NCI-H2029 treated with DMSO at 0.1 percent for 48 hours (cell line): ENCODE data around the gene FSTL5.

Experiments
- DNase-seq: peaks from one replicate; lab custom pipeline; 2025; lab: John Stamatoyannopoulos, UW

The FSTL5 gene

DNA sequence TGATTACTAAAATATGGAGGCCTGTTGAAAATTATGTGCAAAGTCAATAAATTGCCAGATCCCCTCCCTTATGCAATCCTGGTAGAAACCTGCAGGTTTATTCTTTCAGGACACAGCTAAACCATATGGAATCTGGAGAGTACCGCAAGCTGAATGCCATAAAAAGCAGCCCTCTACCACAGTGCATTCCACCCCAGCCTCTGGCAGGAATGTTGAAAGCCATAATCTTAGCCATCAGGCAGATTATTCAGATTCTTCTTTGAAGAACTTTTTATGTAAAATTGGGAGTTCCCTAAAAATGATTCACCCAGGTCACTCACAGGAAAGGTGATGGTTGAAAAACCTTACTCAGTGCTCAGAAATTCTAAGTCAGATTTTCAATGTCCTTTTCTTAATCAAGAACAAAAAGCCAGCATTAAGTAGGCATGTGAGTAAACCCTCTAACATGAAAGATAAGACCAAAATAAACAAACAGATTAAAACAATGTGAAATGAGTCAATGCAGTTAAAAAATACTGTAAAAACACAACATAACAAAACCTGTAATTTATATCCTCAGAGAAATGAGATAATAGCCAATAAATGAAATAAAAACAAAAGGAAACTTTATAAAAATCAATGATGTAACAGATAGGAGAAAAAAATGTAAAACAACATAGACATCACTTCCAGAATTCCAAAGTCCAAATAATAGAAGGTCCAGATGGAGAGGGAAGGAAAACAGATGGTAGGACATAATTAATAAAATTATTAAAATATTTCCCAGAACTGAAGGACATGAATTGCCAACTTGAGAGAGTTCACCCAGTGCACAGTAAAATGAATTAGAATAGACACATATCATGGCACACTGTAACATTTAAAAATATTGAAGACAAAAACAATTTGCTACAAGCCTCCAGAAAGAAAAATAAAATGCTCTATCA lies 226.9 kb downstream of the FSTL5 start:
- DNase-seq = no peak

DNA sequence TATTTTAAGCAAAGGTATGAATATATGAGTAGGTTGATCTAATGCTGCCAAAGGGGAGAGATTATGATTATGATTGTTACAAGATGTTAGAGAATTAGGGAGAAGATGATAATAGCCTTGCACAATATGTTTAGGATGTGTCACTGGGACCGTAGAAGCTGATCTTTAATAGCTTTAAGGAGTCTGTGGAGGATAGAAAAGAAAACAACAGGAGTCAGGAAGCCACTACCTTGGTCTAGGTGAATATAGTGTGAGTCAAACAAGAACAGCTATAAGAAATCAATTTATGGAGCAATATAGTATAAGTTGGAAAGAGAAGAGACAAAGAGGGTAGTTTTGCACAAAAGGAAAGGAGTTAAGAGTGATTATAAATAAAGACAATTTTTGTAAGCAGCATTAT lies 232.7 kb downstream of the FSTL5 start:
- DNase-seq = no peak

DNA sequence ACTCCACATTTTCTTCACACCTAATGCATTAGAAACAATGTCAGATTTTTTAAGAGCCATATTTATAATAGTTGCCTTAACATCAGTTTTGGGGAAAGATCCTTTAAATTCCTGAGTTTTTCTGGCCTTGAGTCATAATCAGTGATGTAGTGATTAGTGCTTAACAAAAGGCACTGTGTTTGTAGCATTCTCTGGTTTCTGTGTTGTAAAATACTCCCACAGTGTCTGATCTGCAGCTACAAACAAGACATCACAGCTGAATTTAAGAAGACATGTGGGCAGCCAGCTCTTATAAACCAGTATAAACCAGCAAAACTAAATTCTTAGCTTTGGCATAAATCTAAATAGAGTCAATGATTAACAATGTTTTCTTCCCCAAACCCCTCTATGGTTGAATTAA lies 233.8 kb downstream of the FSTL5 start:
- no peak for DNase-seq

DNA sequence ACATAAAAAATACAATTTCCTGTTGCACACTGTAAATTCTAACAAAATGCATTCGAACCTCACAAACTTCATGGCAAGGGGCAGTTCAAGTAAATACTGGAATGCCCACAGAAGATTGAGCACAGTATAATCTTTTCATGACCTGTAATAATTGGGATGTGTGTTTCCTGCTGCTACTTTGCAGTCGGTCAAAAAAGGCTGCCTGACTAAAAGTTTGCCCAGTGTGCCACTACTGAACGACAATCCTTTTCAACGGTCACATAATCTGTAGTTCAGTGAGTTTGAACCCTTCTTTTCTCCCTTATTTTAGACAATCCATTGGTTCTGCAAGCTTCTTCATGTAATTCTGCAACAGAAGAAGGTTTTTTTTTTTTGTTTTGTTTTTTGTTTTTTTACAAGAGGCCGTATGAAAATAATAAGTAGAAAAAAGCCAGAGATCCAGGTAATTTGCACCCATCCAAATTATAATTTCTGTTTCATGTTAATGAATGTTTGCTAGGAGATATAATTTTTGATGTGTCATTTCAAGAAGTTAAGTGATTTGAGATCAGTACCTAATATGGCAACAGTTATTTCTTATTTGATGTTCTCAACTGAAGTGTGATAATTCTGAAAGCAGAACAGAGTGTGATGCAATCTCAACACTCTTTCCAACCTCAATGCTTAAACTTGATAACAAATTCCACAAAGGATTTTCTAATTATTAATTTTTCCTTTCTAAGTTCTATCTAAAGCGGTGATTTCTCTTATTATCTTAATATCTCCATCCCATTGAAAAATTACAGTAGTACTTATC lies 237.6 kb downstream of the FSTL5 start:
- DNase-seq = no peak

DNA sequence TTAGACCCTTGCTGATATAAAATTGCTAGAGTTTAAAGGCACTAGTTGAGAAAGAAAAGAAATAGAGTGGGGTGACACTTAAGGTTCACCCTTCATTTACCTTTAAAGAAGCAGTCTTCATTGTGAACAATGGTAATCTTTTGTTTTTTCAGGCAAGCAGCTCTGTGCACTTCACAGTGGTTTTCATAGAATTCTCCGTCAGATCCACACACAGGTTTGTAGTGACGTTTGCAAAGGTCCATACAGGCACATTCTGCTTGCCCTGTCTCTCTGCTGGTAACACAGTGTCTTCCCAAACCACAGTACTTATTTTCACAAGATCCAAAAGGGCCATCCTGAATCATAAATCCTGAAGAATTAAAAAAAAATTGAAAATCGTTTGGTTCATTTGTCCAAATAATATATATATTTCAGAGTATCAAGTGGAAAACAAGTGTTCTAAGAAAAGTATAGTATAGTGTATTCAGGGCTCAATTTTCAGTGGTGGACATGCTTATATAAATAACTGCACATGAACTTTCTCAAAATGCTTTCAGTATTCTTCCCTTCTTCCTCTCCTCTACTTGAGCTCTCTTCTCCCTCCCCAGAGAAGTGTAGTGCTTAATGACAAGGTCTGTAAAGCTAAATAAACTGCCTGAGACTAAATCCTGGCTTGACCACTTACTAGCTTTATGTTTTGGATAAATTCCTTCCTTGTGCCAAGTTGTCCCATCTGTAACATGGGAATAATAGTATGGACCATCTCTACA lies 243.3 kb downstream of the FSTL5 start:
- no peak for DNase-seq

DNA sequence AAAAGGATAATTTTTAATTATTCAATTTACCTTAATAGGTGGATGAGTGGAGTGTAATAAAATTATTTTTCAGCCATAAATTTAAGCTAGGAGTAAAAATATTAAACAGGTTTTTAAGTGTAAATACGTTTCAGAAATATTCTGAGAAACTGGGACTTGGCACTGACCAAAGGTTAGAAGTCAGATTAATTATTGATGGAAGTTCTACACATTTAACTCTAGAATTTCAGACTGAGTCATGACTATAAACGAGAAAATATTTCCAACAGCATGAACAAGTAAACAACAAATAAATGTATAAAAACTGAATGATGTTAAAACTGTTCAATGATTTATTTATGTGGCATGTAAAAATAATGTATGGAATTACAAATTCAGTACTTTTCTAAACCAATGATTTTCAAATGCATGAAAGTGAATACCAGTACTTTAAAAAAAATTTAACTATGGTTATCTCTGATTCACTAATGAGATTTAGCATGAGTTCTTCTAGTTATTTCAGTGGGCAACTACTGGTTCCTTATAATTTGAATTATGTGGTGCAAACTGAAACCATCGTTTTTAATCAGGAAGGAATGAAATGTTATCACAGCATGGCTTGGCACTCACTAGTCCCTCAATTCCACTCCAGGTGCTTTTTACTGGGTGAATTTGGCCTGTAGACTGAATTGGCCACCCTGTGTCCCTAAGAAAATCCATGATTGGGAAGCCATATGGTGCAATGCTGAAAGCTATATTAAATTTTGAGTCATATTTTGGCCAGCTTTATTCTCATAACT lies 244.2 kb downstream of the FSTL5 start:
- DNase-seq = no peak

DNA sequence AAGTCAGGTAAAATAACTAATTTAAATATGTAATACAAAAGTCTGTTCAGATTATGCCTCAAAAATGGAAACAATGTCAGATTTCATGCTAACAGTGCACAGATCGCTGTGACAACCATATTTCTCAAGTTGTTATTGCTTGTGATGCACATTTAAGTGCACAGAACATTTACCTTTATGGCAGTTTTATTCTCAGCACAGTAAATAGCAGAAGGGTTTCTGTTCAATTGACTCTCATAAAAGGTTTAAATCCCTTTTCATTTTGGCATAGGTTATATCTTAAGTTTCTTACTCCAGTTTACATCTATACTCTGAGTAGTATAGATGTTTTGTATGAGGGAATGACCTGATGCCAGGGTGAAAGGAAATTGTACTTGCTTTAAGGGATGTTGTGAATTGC lies 247.8 kb downstream of the FSTL5 start:
- DNase-seq = no peak

DNA sequence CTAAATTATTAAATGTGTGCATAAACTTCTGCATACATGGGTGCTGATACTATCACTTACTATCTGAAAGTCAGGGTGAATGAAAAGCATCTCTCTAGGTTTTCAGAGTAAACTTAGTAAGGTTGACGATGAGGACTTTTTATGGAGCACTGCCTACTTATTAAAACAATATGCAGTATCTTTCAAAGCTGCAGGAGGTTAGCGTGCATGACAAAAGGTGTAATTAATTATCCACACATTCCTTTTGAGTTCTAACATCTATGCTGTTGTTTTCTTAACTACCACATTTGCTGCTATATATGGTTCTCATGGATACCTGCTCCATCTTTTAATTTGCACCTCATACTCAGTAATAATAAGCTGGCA lies 256.2 kb downstream of the FSTL5 start:
- no peak for DNase-seq

DNA sequence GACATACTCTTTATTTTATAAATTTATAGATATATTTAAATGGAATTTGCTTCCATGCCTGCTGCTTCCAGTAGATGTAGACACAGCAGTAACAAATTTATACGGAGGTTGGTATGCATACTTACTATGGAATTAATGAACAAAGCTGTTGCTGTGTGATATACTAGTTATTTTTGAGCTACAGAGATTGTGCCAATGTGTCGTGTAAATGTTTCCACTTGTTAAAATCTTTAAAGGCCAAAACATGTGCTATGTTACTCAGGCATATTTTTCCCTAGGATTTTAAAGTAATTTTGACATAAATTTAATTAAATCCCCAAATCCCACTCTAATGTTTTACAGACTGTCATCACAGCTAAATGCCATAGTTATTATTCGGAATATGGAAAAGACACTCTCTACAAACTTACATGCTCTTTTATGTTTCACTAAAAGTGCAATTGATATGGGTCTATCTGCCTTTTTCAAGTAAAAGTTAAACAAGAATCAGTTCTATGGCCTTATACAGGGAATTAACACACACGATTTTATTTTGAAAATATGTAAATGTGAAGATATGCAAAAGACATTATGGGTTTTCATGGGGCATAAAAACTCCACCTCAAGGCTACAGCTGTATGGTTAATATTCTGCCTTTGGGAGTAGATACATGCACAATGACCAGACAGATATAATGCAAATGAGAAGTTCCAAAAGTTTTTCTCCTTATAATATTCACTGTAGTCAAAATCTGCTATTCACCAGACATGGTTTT lies 256.8 kb downstream of the FSTL5 start:
- no peak for DNase-seq

DNA sequence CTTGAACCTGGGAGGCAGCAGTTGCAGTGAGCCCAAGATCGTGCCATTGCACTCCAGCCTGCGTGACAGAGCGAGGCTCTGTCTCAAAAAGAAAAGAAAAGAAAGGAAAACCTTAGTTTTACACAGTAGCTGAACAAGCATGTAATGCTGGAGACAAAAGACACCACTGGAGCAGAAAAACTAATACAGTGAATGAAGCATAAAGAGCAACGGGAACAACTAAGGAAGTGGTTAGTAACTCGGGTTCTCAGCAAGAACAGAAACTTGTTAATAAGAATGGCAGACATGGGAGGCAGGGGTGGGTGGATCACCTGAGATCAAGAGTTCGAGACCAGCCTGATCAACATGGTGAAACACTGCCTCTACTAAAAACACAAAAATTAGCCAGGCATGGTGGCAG lies 263.7 kb downstream of the FSTL5 start:
- no peak for DNase-seq

DNA sequence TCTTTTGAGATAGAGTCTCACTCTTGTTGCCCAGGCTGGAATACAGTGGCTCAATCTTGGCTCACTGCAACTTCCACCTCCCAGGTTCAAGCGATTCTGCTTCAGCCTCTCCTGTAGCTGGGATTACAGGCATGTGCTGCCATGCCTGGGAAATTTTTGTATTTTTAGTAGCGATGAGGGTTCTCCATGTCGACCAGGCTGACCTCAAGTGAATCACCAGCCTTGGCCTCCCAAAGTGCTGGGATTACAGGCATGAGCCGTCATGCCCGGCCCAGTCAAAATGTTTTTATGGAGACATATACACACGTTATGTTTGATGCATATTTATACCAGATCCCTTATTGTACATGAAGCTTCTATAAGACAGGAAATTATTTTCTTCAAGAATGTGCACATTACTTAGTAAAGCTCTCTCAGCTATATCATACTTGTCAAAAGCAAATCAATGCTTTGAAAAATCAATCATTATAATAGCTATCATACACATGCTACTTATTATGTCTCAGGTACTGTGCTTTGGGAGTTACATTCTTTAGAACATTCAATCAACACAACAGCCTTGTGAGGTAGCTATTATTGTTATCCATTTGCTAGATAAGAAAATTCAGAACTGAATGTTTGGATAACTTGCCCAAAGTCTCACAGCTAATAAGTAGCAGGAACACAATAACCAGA lies 269.2 kb downstream of the FSTL5 start:
- DNase-seq = no peak

DNA sequence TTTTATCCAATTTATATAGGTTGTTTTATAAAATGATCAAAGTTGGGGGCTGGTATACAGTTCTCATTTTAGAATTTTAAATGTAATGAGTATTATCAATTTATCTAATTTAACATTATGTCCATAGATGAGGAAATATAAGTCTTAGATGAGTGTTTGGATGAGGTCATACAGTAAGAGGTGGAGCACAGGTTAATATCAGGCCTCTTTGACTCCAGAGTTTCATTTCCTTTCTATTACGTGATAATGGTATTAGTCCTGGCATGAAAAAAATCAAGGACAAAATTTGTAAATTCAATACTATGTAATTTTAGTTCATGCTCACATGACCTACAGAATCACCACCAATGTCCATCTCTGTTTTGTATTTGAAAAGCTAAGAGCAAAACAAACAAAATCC lies 269.8 kb downstream of the FSTL5 start:
- DNase-seq = no peak

DNA sequence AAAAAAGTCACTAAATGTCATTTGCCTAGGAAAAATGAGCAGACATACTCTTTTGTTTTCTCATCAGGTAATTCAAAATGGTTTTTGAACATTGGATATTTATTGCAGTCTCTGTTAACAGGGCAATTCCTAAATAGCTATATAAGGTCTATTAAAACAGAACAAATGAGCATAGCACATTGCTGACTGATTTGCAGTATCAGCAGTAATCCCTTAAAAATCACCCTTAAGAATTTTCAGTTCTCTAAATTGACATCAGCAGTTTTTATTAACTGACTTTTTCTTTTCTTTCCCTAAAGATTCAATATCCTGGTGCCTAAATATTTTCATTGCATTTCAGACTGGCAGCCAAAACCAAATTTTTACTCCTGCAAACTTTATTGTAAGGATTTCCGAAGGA lies 270.2 kb downstream of the FSTL5 start:
- no peak for DNase-seq

DNA sequence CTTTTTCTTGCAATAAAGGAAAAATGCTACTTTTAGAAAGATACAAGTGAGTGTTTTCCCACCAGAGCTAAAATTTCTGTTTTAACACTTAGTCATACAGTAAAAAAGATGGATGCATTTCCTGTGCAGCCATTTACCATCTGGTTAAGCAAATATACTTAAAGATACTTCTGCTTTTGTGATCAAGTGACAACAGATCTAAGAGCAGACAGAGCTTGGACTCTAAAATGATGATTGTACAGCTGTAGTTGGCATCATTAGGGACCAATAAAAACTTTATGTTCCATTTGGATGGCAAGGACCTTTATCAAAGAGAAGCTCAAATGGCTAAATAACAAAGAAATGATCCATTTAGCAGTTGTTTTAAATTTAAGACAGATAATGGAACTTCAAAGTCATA lies 270.8 kb downstream of the FSTL5 start:
- DNase-seq = no peak

DNA sequence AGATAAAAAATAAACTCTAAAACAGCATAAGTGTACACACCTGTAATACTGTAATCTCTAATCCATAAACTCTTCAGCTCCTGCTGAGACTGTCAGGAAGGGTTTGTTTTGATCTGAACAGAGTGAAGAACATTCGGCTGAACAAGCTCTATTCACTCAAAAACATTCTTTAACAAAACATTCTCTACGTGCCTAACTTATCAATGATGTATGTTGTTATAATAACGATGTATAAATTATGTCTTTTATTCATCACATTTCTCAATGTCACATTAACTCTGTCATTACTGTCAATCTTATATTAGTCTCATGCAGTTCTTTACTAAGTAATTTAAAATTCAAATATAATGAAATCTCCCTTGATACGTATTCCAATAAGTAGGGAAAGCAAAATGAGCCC lies 280.6 kb downstream of the FSTL5 start:
- no peak for DNase-seq

DNA sequence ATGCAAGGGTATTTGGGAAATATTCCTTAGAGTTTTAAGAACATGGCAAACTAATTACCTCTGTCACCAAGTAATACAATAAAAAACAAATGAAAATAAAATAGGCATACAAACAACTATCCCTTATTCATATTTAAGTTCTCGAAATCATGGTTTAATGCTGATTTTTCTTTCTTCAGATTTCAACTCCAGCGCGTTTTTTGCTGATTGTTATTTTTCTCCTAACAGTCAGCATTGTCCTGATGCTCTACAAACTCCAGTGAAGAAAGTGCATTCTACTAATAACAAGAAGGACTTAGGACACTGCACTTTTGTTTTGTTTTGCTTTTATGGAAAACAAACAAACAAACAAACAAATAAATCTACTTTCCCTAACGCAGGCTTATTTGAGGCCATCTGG lies 282.4 kb downstream of the FSTL5 start:
- no peak for DNase-seq

DNA sequence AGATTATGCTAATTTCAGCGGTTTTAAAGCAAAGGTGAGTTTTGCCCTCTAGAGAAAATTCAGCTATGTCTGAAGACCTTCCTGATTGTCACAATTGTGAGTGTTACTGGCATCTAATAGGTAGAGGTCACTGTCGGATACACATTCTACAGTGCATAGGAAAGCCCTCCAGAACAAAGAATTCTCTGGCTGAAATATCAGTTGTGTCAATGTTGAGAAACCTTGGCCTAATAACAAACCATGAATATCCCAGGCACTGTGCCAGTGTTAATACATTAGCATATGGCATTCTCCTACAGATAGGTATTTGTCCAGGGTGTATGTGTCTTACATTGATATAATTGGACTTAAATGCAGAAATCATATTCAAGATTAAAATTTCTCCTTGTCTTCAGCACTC lies 294.3 kb downstream of the FSTL5 start:
- DNase-seq = peak; percentile 1

DNA sequence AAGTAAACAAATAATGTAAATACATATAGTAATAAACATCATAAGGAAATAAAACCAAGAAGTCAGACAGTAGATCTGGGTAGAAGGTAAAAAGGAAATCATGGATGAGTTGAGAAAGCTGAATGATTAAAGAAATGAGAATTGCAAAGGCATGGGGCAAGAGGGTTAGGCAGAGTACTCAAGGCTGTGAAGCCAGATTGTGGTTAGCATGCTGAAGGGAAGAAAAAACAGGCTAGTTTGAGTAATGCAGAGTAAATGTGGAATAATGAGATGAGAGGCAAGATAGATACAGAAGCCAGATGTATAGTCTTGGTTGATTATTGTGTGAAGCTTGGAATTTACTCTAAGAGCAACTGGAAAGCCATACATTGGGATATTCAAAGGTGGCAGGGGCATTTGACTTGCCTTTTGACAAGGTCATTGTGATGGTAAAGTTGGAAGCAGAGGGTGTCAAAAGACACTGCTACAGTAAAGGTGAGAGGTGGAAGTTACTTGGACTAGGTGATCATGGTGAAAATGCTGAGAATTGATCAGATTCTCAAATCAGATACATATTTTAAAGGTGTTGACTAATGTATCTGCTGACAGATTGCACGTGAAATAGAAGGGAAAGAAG lies 307.0 kb downstream of the FSTL5 start:
- no peak for DNase-seq

DNA sequence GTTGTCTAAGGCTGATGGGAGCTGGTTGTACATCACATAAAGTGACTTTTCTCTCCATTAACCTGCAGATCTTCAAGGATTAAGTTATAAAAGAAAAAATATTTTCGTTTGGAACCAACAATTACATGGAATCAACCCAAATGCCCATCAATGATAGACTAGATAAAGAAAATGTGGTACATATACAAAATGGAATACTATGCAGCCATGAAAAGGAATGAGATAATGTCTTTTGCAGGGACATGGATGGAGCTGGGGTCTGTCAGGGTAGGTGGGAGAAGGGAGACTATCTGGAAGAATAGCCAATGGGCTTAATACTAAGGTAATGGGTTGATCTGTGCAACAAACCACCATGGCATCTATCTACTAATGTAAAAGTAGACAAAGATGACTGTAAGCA lies 313.2 kb downstream of the FSTL5 start:
- DNase-seq = no peak

DNA sequence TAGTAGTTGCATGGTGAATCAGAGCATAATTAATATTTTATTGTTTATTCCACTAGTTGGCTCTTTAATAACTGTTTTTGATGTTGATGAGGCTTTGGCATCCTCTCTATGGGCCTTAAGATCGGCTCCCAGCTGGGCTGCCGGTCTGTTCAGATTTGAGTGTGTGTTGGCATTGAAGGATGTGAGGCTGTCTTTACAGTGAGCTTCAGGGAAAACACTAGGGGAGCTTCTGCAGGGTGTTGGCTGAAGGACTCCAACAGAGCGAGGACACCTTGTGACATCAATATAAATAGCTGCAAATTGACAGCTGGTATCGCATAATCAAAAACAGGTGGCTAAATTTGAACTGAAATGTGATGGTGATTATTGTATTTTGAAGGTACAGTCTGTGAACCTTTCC lies 322.0 kb downstream of the FSTL5 start:
- no peak for DNase-seq
